HG03280 (cell line): ENCODE data around the gene RACGAP1.
A peak's percentile ranks its signal among the peaks of the same experiment; 100 is the strongest.

ENCODE experiments used
- ATAC-seq: cut with Tn5 transposase; IDR thresholded peaks from one replicate; pipeline ENCODE4 v1.9.1; 2021; ENCODE audit warnings: mild to moderate bottlenecking, moderate library complexity; ENCODE audit not compliant: unreplicated experiment

Gene RACGAP1

GRCh38 chr12:49972129-49972528 is 53.2 kb downstream of the RACGAP1 start:
- no peak for ATAC-seq

- no peak for ATAC-seq
These were observed 54.2 kb downstream of the RACGAP1 start for GRCh38 chr12:49971141-49971540.

- ATAC-seq: no peak
These were observed 54.6 kb downstream of the RACGAP1 start for GRCh38 chr12:49970658-49971057.

- no peak for ATAC-seq
These were observed 55.5 kb downstream of the RACGAP1 start for GRCh38 chr12:49969651-49970429.

- no peak for ATAC-seq
These were observed 56.3 kb downstream of the RACGAP1 start for GRCh38 chr12:49969027-49969426.

- no peak for ATAC-seq
These were observed 56.8 kb downstream of the RACGAP1 start for GRCh38 chr12:49968471-49968870.

GRCh38 chr12:49967777-49968250 is 57.5 kb downstream of the RACGAP1 start:
- no peak for ATAC-seq

GRCh38 chr12:49967042-49967776 is 58.1 kb downstream of the RACGAP1 start:
- peak; percentile 68 for ATAC-seq

- no peak for ATAC-seq
These were observed 58.7 kb downstream of the RACGAP1 start for GRCh38 chr12:49966511-49967041.

GRCh38 chr12:49965836-49966235 is 59.5 kb downstream of the RACGAP1 start:
- ATAC-seq: no peak

GRCh38 chr12:49964849-49965624 is 60.3 kb downstream of the RACGAP1 start:
- ATAC-seq: no peak

GRCh38 chr12:49963976-49964815 is 61.1 kb downstream of the RACGAP1 start:
- no peak for ATAC-seq

- ATAC-seq: no peak
These were observed 62.2 kb downstream of the RACGAP1 start for GRCh38 chr12:49962861-49963765.

- ATAC-seq: no peak
These were observed 63.1 kb downstream of the RACGAP1 start for GRCh38 chr12:49961993-49962764.

- no peak for ATAC-seq
These were observed 64.0 kb downstream of the RACGAP1 start, which contains the start of gene AQP5 for GRCh38 chr12:49961111-49961922. TSS of gene AQP5 (plus strand) at chr12:49961872. CDS start at chr12:49962018, 146 bp downstream.

GRCh38 chr12:49960474-49961110 is 64.7 kb downstream of the RACGAP1 start:
- ATAC-seq: no peak
